CD4-positive, alpha-beta T cell treated with Interferon alpha-2 for 1 hour (primary cell): ENCODE measurements around the gene TSC22D4.

Experiments
- DNase-seq, 2 donors: peaks; one replicate each; pipeline ENCODE4 v3.0.0-alpha.2; 2020 to 2022

Gene TSC22D4

DNA sequence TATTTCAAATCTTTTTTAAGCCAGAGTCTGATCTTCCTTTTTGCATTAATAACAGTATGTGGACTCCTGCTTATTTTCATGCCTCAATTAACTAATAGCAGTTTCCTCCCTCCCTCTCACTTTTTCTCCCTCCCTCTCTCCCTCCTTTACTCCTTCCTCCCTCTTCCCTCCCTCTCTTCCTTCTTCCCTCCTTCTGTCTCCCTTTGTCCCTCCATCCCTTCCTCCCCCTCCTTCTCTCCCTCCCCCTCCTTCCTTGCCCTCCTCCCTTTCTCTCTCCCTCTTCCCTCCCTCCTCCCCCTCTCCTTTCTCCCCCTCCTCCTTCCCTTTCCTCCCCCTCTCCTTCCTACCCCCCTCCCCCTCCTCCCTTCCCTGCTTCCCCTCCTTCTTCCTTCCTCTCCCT, 52.5 kb downstream of the TSC22D4 start:
- DNase-seq = no peak

DNA sequence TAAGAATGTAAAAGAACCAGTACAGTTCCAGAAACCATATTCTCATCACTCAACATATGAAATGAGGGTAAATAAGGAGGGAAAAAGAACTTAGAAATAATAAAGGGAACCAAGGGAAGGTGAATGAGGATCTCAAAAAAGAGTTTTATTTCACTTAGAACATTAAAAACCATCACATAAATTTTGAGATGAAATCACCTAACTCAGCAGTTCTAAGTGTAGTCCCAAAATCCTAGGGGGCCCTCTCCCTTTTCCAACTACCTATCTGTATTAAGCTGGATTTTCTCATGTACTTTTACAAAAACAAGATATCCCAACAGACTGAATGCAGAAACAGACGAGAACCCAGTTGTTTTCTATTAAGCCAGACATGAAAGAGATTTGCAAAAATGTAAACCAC, 53.7 kb downstream of the TSC22D4 start:
- DNase-seq = no peak

DNA sequence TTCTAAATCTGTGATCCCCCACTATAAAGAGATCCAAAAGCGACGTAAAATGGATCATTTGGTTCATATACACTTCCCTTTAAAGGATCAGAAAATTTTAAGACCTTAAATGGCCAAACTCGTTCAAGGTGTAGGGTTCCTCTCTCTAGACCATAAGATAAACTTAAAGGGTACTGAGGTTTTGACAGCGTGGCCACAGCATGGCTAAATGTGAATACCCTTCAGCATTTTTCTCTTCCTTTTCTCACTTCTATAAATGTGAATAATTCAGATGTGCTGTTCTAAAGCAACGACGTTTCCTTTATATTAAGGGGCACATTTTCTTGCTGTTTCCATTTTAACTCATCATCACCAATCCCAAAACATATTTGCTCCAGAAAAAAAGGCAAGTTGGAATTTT, 55.7 kb downstream of the TSC22D4 start:
- DNase-seq = no peak

DNA sequence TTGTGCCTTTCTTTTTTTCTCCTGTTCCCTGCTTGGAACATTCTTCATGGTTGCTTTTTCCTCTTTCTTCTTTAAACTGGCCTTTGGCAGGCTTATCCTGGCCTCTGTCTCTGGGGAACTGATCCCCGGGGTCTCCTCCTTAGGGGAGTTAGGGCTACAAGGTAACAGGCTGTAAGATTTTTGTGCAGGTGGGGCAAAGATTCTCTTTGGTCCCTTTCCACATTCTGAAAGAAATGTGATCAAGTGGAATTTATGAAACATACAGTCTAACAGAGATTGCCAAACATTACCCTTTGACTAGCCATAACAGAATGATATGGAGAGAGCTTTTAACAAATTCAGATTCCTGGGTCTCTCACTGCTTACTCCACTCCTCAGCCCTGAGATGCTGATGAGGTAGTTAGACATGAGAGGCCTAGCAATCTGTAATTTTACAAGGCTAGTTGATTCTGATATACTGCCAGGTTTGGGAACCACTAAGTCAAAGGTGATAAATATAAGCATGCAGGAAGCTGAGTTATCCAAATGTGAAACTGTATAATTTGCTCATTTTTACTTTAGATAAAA, 59.3 kb downstream of the TSC22D4 start:
- no peak for DNase-seq

DNA sequence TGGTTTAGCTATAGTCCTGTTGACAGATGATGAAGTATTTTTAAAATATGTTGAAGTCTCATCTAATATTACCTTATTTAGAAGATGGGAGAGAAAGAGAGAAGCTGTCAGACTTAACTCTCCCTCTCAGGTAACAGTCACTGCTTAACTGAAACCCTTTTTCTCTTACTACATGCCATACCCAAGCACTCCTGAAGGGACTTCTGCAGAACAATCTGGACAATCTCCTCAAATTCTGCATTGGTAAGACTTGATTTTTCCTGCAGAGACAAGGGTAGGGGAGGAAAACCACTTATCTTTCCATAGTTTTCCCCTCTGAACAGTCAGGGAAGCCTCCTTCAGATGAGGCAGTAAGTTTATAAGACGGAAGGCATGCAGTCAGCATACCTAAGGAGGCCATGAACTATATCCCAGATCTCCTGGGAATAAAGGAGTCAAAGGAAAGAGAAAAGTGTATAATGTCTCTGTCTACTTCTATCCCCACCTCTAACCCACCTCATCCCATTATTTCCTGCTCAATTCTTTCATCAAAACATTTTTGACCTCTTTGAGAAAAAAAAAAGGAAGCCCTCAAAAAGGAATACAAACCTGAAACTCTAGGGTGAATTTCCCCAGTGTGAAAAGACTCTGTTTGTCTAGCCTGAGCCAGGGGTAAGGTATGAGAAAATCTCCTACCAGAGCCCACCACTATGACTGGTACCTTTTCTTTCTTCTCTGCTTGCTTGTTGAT, 59.9 kb downstream of the TSC22D4 start:
- no peak for DNase-seq
